Activated CD4-positive, alpha-beta T cell treated with anti-CD3 and anti-CD28 coated beads, Interleukin-2, Interleukin-6, amounts not matched to agents 100 ng/mL and 50 ng/mL, durations not matched to agents 16 hours and 8 hours (primary cell): ENCODE data around the gene RPS15.
"Not testable (repeated sequence)": the region's sequence is repeated elsewhere in the genome, so short reads cannot be mapped to it uniquely, and the experiment has no call there.

Source experiments
- DNase-seq: peaks from one replicate; pipeline ENCODE4 v3.0.0-alpha.2; 2020

RPS15 gene

DNA sequence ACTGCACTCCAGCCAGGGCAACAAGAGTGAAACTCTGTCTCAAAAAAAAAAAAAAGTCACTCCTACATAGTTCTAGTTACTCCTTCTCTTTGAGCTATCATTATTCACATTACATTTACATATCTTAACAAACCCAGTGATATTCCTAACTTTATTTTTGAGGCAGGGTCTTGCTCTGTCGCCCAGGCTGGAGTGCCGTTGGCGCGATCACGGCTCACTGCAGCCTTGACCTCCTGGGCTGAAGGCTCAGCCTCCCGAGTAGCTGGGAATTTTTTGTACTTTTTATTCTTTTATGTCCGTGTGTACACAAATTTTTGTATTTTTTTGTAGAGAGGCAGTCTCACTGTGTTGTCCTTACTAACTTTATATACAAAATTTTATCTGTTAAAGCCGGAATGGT is 587 bp upstream of the RPS15 start:
- no peak for DNase-seq

DNA sequence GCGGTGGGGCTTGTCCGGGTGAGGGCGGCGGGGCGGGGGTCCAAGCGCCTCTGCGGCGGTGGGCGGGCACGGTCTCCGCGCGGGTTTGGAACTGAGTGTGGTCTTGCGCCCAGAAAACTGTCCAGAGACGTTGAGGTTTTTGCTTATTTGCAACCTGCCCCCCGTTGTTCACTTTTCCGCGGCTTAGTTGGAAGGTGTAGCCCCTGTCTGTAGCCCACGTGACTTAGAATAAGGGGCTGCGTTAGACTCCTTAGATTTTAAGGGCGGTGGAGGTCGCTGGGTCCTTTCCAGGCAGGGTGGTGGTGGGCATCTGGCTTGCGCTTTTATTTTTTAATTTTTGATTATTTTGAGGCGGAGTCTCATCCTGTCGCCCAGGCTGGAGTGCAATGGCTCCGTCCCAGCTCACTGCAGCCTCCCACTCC is 748 bp downstream of the RPS15 start:
- DNase-seq: no peak

DNA sequence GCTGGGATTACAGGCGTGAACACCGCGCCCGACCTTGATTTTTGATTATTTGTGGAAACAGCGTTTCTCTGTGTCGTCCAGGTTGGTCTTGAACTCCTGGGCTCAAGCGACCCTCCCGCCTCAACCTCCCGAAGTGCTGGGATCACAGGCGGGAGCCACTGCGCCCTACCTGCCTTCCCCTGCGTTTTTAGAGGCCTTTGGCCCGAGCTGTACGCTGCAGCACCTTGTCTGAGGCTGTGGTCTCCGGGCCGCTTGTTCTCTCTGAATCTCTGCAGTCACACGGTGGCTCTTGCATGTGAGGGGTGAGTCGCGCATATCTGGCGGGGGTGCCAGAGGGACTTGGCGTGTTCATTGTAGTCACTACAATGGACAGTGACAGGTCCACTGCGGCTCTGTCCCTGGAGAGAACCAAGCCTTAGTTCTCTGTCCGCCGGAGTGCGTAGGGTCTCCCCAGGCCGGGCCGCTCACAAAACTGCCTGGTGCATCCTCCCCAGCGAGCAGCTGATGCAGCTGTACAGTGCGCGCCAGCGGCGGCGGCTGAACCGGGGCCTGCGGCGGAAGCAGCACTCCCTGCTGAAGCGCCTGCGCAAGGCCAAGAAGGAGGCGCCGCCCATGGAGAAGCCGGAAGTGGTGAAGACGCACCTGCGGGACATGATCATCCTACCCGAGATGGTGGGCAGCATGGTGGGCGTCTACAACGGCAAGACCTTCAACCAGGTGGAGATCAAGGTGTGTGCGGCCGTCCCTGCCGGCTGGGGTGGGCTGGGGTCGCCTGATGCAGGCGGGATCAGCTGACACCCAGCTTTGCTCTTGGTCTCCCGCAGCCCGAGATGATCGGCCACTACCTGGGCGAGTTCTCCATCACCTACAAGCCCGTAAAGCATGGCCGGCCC is 1.6 kb downstream of the RPS15 start:
- not testable (repeated sequence) for DNase-seq

DNA sequence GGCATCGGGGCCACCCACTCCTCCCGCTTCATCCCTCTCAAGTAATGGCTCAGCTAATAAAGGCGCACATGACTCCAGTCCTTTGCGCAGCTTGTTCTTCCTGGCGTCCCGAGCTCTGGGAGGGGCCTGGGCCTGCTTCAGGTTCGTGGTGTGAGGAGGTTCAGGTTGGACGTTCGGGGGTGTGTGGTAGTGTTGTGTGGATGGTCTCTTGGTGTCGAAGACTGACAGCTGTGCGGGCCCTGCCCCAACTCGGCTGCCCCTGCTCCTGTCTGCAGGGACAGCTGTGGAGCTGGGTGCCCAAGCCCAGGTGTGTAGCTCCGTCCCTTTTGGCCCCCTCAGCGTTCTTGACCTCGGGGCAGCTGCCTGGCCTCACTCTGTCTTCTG is 2.2 kb downstream of the RPS15 start:
- no peak for DNase-seq

DNA sequence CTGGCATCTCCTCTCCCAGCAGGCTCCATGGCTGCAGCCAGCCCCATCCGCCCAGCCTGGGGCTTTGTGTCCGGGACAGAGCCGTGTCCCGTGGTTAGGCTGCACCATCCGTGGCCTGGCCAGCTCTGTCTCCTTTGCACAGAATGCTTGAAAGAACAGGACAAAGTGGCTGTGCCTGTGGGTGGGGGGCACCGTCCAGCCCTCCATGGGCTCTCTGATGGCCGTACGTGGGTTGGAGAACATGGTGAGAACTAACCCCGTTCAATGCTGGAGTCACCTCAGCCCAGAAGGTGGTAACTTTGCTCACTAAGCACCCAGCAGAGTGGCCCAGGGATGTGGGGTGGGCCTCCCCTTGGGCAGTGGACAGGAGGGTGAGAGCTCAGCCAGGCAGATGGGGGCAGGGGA is 2.8 kb downstream of the RPS15 start:
- DNase-seq: no peak

DNA sequence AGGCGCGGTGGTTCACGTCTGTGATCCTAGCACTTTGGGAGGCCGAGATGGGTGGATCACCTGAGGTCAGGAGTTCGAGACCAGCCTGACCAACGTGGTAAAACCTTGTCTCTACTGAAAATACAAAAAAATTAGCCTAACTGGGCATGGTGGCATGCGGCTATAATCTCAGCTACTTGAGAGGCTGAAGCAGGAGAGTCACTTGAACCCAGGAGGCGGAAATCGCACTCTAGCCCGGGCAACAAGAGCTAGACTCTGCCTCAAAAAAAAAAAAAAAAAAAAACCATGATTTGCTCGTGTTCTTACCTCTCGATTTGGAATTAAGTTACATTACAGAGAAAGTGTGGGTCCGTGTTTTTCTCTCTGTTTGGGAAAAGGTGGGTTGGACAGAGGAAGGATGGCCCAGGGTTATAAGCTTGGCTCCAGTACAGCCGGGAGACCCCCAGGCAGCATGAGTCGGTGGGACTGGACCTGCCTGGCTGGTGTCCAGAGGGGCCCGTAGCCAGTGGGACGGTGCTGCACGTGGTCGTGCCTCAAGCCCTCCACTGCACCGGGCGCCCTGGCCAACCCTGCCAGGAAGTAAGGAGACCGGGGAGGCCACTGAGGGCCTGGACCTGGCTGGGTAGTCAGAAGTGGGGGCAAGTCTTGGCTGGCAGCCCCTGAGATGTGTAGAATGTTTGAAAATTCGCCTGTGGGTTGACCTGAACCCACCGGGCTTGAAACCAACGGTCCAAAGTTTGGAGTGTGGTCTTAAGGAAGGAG is 3.7 kb downstream of the RPS15 start:
- DNase-seq: no peak

DNA sequence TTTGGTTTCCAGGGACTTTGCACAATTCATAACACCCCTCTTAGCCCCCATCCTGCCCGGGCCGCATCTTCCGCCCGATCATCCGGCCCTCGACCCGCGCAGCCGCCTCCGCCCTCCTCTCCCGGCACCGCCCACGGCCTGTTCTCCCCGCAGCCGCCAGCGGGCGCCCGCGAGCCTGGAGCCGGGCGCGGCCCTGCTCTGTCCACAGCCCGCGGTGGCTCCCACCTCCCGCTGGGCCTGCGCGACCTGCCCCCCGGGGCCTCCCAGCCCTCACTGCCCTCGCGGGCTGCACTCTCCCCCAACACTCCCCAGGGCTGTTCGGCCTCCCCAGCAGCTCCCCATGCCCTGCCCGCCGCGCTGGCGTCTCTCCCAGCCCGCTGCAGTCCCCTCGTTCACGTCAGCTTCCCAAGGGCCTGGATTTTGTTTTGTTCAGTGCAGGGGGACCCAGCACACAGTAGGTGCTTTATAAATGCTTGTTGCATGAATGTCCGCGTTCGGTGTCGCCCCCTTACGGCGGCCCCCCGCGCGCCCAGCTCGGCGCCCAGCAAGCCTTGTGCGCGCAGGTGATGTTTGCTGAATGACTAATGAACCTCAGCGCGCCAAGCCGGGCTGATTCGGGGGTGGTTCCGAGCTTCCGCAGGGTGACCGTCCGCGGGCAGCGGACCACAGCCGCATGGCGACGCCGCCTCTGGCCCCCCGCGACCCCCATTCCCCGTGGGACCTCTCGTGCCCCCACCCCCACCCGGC is 7.2 kb downstream of the RPS15 start:
- peak; percentile 91 for DNase-seq

DNA sequence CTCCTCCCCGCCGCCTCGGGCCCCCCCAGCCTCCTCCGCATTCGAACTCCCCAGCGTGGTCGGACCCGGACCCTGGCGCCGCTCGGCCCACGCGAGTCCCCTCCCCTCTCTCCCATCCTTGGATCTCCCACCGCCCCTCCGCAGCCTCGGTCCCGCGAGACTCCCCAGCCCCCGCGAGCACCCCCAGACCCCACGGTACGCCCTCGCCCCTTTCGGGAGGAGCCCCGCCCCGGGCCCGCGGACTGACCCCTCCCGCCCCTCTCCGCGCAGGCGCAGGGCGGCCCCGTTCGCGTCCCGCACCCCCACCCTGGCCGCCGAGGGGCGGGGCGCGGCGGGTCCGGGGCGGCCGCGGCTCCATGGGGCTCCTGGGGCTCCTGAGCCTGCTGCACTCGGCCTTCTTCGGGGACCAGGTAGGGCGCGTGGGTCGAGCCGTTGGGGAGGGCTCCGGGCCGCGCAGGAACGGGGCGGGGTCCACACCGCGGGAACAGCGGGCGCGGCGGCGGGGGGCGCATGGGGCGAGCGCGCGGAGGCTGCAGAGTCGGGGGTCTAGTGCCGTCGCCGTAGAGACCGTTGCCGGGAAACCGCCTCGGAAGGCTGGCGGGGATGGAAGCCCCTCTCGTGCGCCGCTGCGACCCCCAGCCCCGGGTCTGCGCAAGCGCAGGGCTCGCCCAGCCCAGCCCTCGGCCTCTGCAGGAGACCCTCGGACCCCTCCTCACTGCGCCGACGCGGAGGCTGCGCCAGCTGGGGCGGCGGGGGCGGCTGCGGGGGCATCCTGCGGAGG is 7.9 kb downstream of the RPS15 start:
- DNase-seq: no peak

DNA sequence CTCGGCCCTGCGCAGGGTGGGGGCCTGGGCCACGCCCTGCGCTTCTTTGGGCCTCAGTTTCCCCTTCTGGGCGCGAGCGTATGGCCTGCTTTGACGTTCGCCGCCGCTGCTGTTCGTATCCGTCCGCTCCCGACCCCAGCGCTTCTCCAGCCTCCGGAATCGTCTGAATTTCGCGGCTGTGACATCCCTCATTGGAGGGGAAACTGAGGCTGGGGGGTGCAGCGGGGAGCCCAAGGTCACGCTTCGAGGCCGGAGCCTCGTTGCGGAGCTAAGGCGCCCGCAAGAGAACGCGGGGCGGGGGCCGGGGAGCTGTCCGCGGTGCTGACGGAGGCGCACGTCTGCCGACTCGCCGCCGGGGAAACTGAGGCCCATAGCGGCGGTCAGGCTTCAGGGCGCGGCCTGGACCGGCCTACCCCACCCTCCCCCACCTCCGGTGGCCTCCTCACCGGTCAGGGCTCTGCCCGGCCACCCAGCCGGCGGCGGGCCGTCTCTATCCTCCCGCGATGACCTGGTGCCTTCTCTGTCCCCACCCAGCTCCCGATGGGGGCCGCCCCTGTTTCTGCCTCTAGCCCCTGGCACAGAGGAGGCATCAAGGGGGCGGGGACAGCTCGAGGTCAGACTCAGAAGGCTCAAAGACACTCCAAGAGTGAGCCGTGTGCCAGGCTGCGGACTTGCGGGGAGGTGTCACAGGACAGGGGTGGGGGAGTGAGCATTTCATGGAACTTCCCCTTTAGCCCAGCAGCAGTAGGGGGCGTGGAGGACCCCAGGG is 8.7 kb downstream of the RPS15 start:
- DNase-seq: no peak

DNA sequence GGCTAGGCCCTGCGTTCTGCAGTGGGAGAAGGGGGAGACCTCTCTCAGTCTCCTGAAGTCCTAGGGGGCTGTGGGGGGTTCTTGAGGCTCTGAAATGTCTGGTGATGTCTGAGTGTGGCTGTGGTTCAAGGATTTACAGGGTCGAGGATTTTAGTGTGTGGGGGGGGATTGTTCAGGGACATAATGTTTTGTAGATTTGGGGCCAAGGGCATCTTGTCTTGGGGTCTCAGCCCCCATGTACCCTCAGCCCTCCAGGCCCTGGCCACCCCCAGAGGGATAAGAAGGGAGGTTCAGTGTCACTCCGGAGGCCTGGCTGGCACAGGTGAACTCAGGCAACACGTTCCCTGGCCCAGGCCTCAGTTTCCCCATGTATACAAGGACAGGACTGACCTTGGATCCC is 9.3 kb downstream of the RPS15 start:
- no peak for DNase-seq

DNA sequence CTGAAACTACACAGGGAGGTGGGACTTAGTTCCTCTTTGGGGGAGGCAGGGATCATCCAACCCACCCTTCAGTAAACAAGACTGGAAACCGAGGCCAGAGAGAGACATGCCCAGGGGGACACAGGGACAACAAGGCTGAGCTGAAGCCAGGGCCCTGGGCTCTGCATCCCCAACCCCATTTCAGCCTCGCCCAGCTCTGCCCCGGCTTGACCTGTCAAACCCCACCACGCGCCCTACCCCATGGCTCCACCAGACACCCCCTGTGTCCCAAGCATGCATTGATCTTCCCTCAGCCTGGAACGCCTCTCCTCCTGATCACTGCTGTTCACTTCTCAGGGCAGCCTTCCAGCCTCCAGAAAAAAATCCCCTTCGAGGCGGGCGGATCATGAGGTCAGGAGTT is 9.7 kb downstream of the RPS15 start:
- DNase-seq: no peak

DNA sequence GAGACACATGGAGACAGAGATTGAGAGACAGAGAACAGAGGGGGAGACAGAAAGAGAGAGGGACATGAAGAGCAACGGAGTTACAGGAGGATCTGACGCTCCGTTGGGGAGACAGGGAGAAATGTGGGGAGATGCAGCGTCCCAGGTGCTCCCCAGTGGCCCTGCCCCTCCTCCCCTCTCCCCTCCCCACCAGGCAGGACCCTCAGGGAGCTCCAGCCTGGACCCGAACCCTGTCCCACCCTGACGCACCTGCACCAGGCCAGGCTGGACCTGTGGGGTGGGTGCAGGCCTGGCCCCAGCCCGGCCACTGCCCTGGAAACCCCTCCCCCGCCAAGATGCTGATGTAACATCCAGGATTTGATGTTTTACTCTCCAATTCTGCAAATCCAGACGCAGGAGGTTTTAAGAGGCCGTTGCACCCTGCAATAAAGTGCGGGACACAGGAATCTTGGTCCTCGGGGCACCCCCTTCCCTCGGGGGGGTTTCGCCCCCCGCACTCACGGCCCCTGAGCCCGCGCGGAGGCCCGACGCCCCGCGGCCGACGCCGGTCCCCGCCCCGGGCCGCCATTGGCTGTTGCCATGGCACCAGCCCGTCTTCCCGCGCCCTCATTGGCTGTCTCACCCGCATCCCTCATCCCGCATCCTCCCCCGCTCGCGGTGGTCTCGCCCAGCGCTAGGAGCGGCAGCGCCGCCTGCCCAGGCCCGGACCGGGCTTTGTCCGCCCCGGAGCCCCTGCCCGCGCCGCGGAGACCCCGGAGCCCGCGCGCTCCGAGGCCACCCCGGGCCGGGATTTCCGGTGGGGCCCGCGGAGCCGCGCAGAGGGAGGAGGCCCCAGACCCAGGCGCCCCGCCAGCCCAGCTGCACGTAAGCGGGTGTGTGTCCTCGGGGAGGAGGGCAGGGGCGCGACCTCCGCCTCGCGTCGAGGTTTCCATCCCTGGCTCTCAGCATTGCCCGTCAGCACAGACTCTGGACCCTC is 11.6 kb downstream of the RPS15 start, which contains the start of gene APC2:
APC2 (plus strand) TSS at position 655 of the 976 bp plus-strand sequence. CDS start 2,881 bp downstream, outside the sequence.
- DNase-seq: peak; percentile 51

DNA sequence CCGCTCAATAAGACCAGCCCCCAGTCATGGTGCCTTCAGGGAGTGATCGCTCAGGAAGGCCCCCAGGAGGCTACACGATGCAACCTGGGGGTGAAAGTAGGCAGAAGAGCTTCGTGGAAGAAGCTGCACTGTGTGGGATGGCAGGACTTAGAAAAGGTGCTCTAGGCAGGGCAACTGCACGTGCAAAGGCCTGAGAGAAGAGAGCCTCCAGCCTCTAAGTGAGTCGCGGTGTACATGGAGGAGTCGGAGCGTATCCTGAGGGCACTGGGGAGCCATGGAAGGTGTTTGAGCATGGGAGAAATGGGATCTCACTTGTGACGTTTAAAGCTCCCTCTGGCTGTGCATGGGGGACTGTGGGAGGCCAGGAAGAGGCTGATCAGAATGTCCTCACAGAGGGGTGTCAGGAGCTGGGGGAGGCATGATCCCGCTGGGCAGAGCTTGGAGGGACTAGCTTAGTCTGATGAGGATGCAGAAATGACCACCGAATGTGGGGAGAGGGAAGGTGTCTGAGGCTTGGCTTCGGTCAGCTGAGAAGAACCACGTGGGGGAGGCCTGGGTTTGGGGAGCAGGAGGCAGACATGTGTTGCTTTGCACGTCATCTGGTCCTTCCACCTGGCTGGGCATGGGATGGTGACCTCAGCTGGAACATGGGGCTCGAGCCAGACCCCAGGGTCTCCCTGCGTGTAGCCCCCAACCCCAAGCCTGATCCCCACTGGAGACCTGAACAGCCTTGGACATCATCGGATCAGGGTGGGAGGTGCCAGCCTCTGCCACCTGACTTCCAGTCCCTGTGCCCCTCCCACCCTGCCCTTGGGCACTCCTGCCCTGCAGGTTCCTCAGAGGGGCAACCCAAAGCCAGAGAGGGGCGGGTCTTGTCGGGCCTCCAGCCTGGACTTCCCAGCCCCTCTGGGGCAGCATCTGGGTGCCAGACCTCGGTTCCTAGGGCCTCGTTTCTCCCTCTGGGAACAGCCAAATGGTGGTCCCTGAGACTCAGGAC is 12.8 kb downstream of the RPS15 start:
- DNase-seq: no peak

DNA sequence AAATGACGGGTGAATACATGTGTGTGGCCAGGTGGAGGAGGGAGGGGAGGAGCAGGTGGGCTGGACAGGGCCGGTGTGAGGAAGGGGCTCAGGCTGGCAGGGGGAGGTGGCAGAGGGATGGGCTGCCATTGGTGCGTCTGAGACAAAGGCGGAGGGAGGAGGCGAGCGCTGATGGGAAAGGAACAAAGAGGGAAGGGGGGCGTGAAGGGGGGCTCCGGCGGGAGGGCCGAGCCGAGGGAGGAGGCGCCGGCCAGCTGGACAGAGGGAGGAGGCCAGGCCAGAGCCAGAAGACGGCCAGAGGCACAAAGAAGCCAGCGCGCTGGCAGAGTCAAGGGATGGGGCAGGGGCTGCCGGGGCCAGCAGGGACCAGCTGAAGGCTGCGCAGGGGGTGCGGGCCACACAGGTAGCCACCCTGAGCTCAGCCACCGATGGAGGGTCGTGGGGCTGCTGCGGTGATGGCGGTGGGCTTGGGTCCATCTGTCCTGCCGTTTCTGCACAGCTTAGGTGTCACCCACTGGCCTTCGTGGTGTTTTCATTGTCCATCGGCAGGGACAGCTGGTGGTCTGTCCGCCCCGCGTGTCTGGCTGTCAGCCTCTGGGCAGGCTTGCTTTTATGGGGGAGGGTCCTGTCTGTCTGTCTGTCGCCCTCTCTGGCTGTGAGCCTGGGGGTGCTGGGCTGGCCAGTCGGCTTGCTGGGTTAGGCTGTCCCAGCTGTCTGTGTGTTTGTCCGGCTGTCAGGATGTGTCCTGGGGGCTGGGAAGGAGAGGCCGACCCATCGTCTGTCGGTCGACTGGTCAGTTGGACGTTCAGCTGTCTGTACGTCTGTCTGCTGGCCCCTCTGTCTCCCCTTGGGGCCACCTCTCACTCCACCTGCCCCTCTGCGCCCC is 14.0 kb downstream of the RPS15 start:
- DNase-seq: no peak

DNA sequence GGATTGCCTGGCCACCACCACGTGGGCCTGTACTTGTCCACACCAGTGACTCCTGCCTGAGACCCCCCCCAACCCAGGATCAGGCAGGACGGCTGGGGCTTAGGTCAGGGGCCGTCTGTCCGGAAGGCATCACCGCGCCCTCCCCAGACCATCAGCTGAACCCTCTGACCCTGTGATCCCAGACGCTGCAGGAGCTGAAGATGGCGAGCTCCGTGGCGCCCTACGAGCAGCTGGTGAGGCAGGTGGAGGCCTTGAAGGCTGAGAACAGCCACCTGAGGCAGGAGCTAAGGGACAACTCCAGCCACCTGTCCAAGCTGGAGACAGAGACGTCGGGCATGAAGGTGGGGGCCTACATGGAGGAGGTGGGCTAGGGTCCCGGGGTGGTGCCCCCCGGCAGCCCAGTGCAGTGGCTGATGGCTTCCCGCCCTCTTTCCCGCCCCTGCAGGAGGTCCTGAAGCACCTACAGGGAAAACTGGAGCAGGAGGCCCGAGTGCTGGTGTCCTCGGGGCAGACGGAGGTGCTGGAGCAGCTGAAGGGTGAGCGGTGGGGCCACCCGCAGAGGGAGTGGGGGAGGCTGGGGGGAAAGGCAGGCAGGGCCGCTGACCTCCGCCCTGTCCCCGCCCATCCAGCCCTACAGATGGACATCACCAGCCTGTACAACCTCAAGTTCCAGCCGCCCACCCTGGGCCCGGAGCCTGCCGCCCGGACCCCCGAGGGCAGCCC is 14.8 kb downstream of the RPS15 start:
- no peak for DNase-seq

DNA sequence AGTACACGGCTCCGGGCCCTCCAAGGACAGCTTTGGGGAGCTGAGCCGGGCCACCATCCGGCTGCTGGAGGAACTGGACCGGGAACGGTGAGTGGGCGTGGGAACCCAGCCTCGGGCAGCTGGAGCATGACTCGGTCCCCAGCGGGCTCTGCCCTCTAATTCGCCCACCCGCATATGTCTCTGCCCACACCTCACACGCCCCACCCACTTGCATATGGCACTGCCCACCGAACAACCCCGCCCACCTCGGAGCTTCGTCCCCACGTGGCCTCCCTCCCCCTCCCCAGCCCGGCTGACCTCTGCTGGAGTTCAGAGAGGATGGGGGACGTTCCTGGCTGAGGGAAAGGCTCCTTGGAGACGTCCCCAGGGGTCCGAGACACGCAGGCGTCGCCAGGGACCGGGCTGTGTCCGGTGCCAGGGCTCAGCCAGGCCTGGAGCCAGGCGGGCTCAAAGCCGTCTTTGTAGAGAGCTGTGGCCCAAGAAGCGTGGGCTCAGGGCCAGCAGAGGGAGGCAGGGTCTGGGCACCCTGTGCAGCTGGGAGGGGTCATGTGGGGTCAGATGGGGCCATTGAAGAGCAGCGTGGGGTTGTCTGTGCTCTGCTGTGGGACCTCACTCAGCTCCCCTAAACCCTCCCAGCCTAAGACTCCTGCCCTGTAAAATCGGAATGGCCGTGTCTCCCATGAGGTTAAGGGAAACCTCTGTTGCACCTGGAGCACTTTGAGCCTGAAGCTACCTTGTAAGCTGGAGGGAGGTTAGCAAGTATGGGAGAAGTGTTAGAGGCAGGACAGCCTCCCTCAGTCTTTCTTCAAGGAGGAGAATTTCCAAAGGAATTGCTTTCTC is 15.5 kb downstream of the RPS15 start:
- no peak for DNase-seq

DNA sequence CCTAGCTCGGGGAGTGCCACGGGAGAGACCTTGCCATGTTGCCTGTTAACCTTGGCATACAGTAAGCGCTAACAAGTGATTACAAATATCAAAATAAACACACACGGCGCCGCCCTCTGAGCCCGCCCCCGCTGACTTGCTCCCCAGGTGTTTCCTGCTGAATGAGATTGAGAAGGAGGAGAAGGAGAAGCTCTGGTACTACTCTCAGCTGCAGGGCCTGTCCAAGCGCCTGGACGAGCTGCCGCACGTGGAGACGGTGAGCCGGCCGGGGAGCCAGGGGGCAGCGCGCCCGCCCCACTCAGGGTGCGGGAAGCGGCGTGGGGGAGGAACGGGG is 16.8 kb downstream of the RPS15 start:
- no peak for DNase-seq
